OCI-LY7 (cell line): Measurements from ENCODE around the gene NODAL.

Source experiments
- CTCF ChIP-seq: fragments of 200-600 bp; sonication (generic); conservative IDR thresholded peaks from 2 replicates; pipeline ENCODE4 v1.5.1; 2014; ENCODE audit warnings: mild to moderate bottlenecking, antibody characterized with exemption, low read length, moderate library complexity, mixed read lengths
- EZH2phosphoT487 ChIP-seq: fragments of 200-600 bp; sonication (generic); IDR thresholded peaks from 2 replicates; pipeline ENCODE4 v1.6.1; 2018; ENCODE audit warnings: low read depth, borderline replicate concordance, mild to moderate bottlenecking, mixed run types, antibody characterized with exemption, low read length, moderate library complexity, mixed read lengths

GRCh38 chr10:70481831-70482530, 40.5 kb upstream of the NODAL start:
- TF ChIP-seq CTCF (no peak), EZH2phosphoT487 (no peak)
